Natural killer cell (primary cell): ENCODE results near the gene TEX11. TPM values are rescaled to one million over a fixed set of nuclear protein-coding genes. Genes with fewer than 3 reads are reported as not detected.
"Not testable (repeated sequence)": the region's sequence is repeated elsewhere in the genome, so short reads cannot be mapped to it uniquely, and the experiment has no call there.

ENCODE experiments used
- ATAC-seq, 3 donors: fragments of 150-1000 bp in 2 of 3; fragments of 200-7000 bp in 1 of 3; cut with Tn5 transposase; 1 replicate in 1 of 3; 2 replicates in 2 of 3; pipeline ENCODE4 v1.10.0; 2021; ENCODE audit warnings: mild to moderate bottlenecking in 2 of 3, moderate library complexity in 2 of 3
- DNase-seq, 2 donors: peaks; one replicate each; pipeline versions ENCODE4 v3.0.0 to v3.0.0-alpha.2; 2013 to 2021; ENCODE audit warnings: mixed read lengths in 1 of 2
- H3K27ac ChIP-seq: one replicate; pipeline ENCODE4 v1.5.1; 2013; ENCODE audit warnings: mild to moderate bottlenecking, low read length
- H3K27me3 ChIP-seq: one replicate; pipeline ENCODE4 v1.6.1; 2013; ENCODE audit warnings: low read length; ENCODE audit not compliant: control insufficient read depth, insufficient read depth
- H3K36me3 ChIP-seq: one replicate; pipeline ENCODE4 v1.6.1; 2013; ENCODE audit warnings: low read length; ENCODE audit not compliant: control insufficient read depth, insufficient read depth
- H3K4me1 ChIP-seq: one replicate; pipeline ENCODE4 v1.6.1; 2013; ENCODE audit warnings: low read length; ENCODE audit not compliant: control insufficient read depth, insufficient read depth
- H3K4me3 ChIP-seq: one replicate; pipeline ENCODE4 v1.5.1; 2013; ENCODE audit warnings: low read length
- H3K9me3 ChIP-seq: one replicate; pipeline ENCODE4 v1.6.1; 2013; ENCODE audit warnings: low read length; ENCODE audit not compliant: control insufficient read depth, insufficient read depth
- H3K27ac Mint-ChIP-seq, 2 donors: one replicate each; pipeline ENCODE4 v1.8.0; 2022; ENCODE audit warnings: mild to moderate bottlenecking in 2 of 2, mixed read lengths in 2 of 2, moderate library complexity in 1 of 2
- H3K27me3 Mint-ChIP-seq, 2 donors: one replicate each; pipeline ENCODE4 v1.8.0; 2022; ENCODE audit warnings: low read depth in 2 of 2, mixed read lengths in 2 of 2
- H3K36me3 Mint-ChIP-seq: one replicate; pipeline ENCODE4 v1.8.0; 2022; ENCODE audit warnings: mixed read lengths
- H3K4me1 Mint-ChIP-seq, 2 donors: one replicate each; pipeline ENCODE4 v1.8.0; 2022; ENCODE audit warnings: mixed read lengths in 2 of 2
- H3K4me3 Mint-ChIP-seq: one replicate; pipeline ENCODE4 v1.8.0; 2022; ENCODE audit warnings: mild to moderate bottlenecking, moderate library complexity, mixed read lengths
- H3K9me3 Mint-ChIP-seq, 2 donors: one replicate each; pipeline ENCODE4 v1.8.0; 2022; ENCODE audit warnings: mixed read lengths in 2 of 2
- WGBS: methylation state at CpG from one replicate; pipeline ENCODE4 v1.1.7; 2013; ENCODE audit warnings: missing lambda C conversion rate; ENCODE audit not compliant: insufficient coverage; 5-methylcytosine and 5-hydroxymethylcytosine counted together
- intact Hi-C: fragments of 100-400 bp; cut with micrococcal nuclease; formaldehyde crosslinking; loops from one replicate; pipeline ENCODE4 v1.14.2; 2022
- total RNA-seq, 4 donors: library from RNA; stranded (reverse); fragments of 120-200 nt in 1 of 4; gene quantifications; one replicate each; pipeline versions ENCODE4 v1.2.3 to v1.2.4, GENCODE V29; 2013 to 2022
- TF ChIP-seq, protein P1 (sequence below): fragments of 200-600 bp; IDR thresholded peaks from one replicate; pipeline ENCODE4 v1.8.0; 2022; ENCODE audit warnings: antibody characterized with exemption

TEX11 gene
- total RNA-seq, 3 donors from 2014 or later (not counting 1 experiment from before 2014, with no cell fraction given), result not detected

DNA sequence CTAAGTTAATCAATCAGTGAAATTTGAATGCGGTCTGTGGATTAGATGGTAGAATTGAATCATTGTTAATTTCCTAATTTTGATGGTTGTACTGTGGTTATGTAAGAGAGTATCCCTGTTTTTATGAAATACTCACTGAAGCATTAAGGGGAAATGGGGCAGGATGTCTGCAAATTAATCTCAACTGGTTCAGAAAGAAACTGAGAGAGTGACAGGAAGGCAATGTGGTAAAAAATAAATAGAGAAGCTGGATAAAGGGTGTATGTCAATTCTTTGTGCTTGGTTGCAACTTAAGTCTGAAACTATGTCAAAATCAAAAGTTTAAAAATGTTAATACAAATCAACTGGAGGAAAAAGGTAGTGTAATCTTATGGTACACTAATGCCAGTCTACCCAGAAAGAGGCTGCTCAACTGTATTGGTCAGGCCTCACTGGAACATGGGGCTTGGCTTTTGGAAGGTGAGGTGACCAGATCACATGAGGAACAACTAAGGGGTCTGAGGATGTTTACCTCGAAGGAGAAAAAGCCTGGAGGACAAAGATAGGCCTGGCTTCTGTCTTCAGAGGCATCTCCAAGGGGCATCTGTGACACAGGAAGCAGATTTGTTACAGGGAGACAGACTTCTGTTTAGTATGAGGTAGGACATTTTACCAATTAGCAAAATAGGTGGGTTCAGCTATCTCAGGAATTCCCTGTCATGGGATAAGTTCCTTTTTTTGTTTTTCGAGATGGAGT lies 380.7 kb downstream of the TEX11 start:
- intact Hi-C loops, result no loop called here
- H3K27me3 Mint-ChIP-seq, result peaks cover 2 to 23% of the 10 kb centered on the region in 2 donors
- no peak overlapping the region for H3K4me3 ChIP-seq
- no peak for ATAC-seq
- H3K27ac ChIP-seq, result no peak overlapping the region
- no peak overlapping the region for H3K4me3 Mint-ChIP-seq
- H3K4me1 Mint-ChIP-seq, result no peaks in the 10 kb centered on the region
- no peaks in the 10 kb centered on the region for H3K4me1 ChIP-seq
- no peaks in the 10 kb centered on the region for H3K36me3 Mint-ChIP-seq
- TF ChIP-seq, protein P1, sequence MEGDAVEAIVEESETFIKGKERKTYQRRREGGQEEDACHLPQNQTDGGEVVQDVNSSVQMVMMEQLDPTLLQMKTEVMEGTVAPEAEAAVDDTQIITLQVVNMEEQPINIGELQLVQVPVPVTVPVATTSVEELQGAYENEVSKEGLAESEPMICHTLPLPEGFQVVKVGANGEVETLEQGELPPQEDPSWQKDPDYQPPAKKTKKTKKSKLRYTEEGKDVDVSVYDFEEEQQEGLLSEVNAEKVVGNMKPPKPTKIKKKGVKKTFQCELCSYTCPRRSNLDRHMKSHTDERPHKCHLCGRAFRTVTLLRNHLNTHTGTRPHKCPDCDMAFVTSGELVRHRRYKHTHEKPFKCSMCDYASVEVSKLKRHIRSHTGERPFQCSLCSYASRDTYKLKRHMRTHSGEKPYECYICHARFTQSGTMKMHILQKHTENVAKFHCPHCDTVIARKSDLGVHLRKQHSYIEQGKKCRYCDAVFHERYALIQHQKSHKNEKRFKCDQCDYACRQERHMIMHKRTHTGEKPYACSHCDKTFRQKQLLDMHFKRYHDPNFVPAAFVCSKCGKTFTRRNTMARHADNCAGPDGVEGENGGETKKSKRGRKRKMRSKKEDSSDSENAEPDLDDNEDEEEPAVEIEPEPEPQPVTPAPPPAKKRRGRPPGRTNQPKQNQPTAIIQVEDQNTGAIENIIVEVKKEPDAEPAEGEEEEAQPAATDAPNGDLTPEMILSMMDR, result no peak
- H3K9me3 ChIP-seq, result no peaks in the 10 kb centered on the region
- H3K27ac Mint-ChIP-seq, result no peak overlapping the region
- no peak for DNase-seq
- H3K36me3 ChIP-seq, result no peaks in the 10 kb centered on the region
- 21% methylated on average over 3 of the region's 3 CpGs for WGBS
- no peaks in the 10 kb centered on the region for H3K27me3 ChIP-seq
- no peaks in the 10 kb centered on the region for H3K9me3 Mint-ChIP-seq

DNA sequence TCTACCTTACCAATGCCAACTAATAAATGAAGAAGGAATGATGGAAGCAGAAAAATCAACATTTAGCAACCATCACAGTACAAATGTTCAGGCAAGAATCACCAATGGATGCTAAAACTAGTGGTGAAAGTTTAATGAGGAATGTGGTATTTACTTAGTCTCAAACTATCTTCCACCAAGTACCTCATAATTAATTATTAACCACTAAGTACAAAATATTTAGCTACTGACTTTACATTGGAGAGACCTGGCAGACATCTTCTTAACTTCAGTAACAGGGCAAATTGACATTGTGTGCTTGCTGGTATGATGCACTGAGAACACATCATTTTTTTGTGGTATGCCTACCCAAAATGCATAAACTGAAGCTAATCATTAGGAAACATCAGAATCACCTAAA lies 381.5 kb downstream of the TEX11 start:
- TF ChIP-seq, protein P1, result no peak
- H3K27ac Mint-ChIP-seq, result no peak overlapping the region

DNA sequence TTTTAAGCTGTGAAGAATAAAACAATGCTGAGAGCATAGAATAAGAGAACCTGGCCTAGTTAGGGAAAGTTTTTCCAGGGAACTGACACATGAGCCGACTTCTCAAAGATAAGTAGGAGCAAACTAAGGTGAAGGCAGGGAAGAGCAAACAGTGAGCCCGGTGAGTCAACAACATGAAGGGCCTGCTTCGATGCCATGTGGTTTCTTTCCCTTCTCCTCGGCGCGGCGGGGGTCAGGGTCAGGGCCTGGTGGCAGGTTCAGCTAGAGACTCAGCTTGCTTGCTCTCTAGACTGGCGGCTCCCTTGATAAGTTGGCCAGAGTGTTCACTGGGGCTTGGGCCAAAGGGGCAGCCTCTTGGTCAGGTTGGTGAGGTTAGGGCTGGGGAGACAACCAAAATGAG lies 382.8 kb downstream of the TEX11 start:
- intact Hi-C loops, result no loop called here
- H3K9me3 ChIP-seq, result no peaks in the 10 kb centered on the region
- no peaks in the 10 kb centered on the region for H3K36me3 ChIP-seq
- 97% methylated on average over 8 of the region's 8 CpGs for WGBS
- ATAC-seq (no peak), DNase-seq (no peak)
- TF ChIP-seq, protein P1, result no peak
- Mint-ChIP-seq H3K27ac (no peak overlapping the region), H3K9me3 (no peaks in the 10 kb centered on the region), H3K36me3 (no peaks in the 10 kb centered on the region), H3K4me3 (no peak overlapping the region), H3K27me3 (peaks cover 2 to 8% of the 10 kb centered on the region in 2 donors), H3K4me1 (no peaks in the 10 kb centered on the region)
- H3K4me1 ChIP-seq, result no peaks in the 10 kb centered on the region
- H3K27me3 ChIP-seq, result no peaks in the 10 kb centered on the region
- H3K4me3 ChIP-seq, result no peak overlapping the region
- H3K27ac ChIP-seq, result no peak overlapping the region

More for the DNA sequence above, 381.5 kb downstream of the TEX11 start:
- no peaks in the 10 kb centered on the region for H3K9me3 ChIP-seq
- peaks cover 2 to 21% of the 10 kb centered on the region in 2 donors for H3K27me3 Mint-ChIP-seq
- no peaks in the 10 kb centered on the region for H3K9me3 Mint-ChIP-seq
- no peak overlapping the region for H3K4me3 ChIP-seq
- H3K4me1 Mint-ChIP-seq, result no peaks in the 10 kb centered on the region
- no peaks in the 10 kb centered on the region for H3K36me3 Mint-ChIP-seq
- intact Hi-C loops, result no loop called here
- H3K4me3 Mint-ChIP-seq, result no peak overlapping the region
- no peaks in the 10 kb centered on the region for H3K27me3 ChIP-seq
- H3K36me3 ChIP-seq, result no peaks in the 10 kb centered on the region
- ATAC-seq, result no peak
- no peak overlapping the region for H3K27ac ChIP-seq
- H3K4me1 ChIP-seq, result no peaks in the 10 kb centered on the region
- DNase-seq, result no peak

DNA sequence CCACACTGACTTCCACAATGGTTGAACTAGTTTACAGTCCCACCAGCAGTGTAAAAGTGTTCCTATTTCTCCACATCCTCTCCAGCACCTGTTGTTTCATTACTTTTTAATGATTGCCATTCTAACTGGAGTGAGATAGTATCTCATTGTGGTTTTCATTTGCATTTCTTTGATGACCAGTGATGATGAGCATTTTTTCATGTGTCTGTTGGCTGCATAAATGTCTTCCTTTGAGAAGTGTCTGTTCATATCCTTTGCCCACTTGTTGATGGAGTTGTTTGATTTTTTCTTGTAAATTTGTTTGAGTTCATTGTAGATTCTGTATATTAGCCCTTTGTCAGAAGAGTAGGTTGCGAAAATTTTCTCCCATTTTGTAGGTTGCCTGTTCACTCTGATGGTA lies 392.8 kb downstream of the TEX11 start:
- H3K4me3 ChIP-seq, DNase-seq, H3K36me3 Mint-ChIP-seq, H3K36me3 ChIP-seq, ATAC-seq, H3K4me1 Mint-ChIP-seq, H3K27ac ChIP-seq, H3K4me3 Mint-ChIP-seq, intact Hi-C loops, H3K4me1 ChIP-seq, H3K27ac Mint-ChIP-seq, H3K9me3 Mint-ChIP-seq, H3K9me3 ChIP-seq, H3K27me3 ChIP-seq: not testable (repeated sequence)
- WGBS, result no CpG with 5 or more reads among the region's 1 CpG
- H3K27me3 Mint-ChIP-seq, result peaks cover 0 to 11% of the 10 kb centered on the region in 2 donors

DNA sequence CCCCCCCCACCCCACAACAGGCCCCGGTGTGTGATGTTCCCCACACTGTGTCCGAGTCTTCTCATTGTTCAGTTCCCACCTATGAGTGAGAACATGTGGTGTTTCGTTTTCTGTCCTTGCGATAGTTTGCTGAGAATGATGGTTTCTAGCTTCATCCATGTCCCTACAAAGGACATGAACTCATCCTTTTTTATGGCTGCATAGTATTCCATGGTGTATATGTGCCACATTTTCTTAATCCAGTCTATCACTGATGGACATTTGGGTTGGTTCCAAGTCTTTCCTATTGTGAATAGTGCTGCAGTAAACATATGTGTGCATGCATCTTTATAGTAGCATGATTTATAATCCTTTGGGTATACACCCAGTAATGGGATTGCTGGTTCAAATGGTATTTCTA lies 393.2 kb downstream of the TEX11 start:
- WGBS, result no CpG with 5 or more reads among the region's 4 CpGs
- ATAC-seq, result not testable (repeated sequence)

More for the DNA sequence above, 393.2 kb downstream of the TEX11 start:
- H3K4me1 Mint-ChIP-seq, H3K4me1 ChIP-seq, H3K27me3 ChIP-seq, H3K4me3 ChIP-seq, H3K36me3 Mint-ChIP-seq, H3K9me3 Mint-ChIP-seq, H3K9me3 ChIP-seq, DNase-seq, H3K4me3 Mint-ChIP-seq, H3K27ac ChIP-seq, H3K27ac Mint-ChIP-seq, H3K36me3 ChIP-seq, intact Hi-C loops: not testable (repeated sequence)
- H3K27me3 Mint-ChIP-seq, result peaks cover 0 to 11% of the 10 kb centered on the region in 2 donors
